GM19351 (cell line): ENCODE results near the gene NKPD1.

Experiments used
- ATAC-seq: cut with Tn5 transposase; IDR thresholded peaks from one replicate; pipeline ENCODE4 v1.9.1; 2021; ENCODE audit warnings: mild to moderate bottlenecking, moderate library complexity; ENCODE audit not compliant: unreplicated experiment

NKPD1 gene

DNA sequence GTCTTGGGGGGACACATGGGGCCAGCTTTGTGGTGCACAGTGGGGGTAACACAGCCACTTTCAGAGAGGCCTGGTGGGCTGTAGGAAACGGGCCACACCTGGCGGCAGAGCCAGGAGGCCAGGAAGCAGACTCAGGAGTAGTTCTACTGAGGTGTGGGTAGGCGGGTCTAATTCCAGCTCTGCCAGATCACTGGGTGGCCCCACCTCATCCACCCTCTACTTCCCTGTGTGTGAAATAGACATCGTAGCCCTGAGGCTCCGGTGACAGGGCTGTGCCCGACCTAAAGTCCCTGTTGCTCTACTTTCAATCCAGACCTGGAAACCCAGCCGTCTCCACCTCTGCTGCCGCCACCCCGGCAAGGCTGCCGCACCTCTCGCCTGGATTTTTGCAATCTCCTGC lies 4.0 kb downstream of the NKPD1 start:
- ATAC-seq = no peak

- no peak for ATAC-seq
Measured at GRCh38 chr19:45156011-45156630, 4.7 kb downstream of the NKPD1 start.

DNA sequence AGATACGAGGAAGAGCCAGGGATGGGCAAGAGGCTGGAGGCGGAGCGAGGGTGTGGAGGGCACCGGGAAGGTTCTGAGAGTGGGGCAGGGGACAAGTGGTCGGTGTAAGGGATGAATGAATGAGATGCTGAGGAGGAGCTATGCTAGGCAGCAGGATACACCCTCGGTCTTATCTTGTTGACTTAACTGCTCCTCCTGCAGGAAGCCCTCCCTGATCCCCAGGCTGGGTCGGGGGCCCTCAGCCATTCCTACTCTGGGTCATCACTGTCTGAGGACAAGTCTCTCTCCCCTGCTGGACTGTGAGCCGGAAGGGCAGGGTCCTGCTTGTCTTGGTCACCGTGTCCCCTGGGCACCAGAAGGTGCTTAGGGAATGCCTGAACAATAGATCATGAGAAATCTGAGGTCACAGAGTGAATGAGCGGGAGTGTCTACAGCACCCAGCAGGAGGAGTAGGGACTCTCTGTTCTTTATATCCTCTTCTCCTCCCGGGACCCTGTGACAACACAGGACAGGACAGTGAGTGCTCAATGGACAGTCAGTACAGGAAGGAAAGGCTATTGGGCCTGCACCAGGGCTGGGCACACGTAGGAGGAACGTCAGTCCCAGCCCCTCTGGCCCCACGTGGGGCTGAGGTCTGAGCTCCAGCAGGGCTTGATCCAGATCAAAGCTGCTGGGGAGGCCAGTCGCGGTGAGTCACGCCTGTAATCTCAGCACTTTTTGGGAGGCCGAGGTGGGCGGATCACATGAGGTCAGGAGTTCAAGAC lies 6.5 kb downstream of the NKPD1 start:
- no peak for ATAC-seq

DNA sequence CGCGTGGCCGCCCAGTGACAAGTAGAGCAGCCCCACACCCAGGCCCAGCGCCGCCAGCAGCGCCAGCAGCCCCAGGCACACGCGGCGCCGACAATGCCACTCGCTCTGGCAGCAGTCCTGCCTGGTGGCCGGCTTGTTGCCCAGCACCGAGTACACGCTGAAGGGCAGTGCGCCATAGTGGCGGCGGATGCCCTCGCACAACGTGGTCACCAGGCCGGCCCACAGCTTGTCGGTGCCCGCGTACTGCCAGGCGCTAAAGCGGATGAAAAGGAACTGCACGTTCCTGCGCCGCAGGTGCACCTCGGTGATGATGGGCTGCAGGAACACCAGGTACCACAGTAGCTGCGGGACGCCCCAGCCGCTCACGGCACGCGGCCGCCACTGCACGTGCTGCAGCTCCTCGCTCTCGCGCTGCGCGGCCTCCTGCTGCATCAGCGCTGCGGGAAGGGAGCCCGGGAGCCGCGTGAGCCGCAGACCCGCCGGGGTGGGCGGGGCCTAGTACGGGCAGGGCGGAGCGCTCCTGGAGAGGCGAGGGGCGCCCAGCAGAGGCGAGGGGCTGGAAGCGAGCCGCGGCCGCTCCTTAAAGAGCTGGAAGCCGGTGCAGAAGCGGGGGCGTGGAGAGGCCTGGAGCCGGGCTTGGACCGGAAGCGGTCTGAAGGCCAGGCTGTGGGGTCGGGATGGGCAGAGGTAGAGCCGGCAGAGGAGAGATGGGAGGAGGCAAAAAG lies 7.3 kb downstream of the NKPD1 start:
- ATAC-seq = no peak

- ATAC-seq = no peak
Measured at GRCh38 chr19:45152504-45153338, 8.1 kb downstream of the NKPD1 start.

DNA sequence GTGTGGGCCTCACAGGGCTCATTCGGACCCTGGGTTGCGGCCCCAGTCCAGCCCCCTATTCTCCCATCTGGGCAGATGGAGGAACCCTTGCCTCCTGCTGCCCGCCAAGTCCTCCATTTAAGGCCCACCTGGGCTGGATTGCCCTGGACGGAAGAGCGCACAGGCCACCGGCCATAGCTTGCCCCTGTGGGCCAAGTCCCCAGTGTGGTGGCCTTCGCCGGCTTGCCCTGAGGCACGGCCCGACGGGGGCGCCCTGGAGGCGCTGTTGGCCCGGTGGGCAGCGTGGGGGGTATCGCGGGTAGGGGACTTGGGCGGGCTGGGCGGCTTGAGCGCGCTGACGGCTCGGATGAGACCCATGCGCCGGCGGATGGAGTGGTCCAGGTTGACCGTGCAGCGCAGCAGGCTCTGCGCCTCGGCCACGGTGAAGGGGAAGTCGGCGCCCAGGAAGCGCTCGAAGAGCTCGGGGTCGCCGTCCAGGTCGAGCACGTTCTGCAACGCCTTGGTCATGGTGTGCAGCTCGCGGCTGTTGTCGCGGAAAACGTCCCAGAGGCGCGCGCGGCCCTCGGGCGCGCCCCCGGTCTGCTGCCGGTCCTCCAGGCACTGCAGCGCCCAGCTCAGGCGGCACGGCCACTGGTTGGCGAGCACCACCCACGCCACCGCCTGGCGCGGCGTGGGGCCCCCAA lies 8.8 kb downstream of the NKPD1 start:
- no peak for ATAC-seq

DNA sequence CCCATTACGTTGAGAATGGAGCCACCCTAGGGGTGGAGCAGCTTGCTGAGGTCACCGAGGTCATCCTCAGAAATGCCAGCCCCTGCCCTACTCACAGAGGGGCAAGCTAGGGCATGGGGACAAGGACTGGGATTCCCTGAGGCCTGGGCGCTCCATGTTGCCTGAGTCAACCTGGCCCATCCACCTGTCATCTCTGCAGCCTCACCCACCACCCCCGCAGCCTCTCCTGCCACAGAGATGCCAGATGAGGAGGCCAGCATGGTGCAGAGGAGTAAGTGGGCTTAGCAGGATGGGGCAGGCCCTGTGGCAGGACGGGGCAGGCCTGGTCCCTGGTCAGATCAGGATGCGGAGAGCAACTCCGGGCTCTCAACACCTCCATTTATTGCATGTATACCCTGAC lies 9.5 kb downstream of the NKPD1 start:
- no peak for ATAC-seq

GRCh38 chr19:45150751-45151281 lies 10.0 kb downstream of the NKPD1 start:
- ATAC-seq = no peak

GRCh38 chr19:45150180-45150579 lies 10.6 kb downstream of the NKPD1 start:
- no peak for ATAC-seq

GRCh38 chr19:45149129-45149528 lies 11.7 kb downstream of the NKPD1 start:
- no peak for ATAC-seq

- ATAC-seq = no peak
Measured at GRCh38 chr19:45147835-45148676, 12.7 kb downstream of the NKPD1 start.

- ATAC-seq = no peak
Measured at GRCh38 chr19:45146741-45147205, 14.0 kb downstream of the NKPD1 start.

- no peak for ATAC-seq
Measured at GRCh38 chr19:45146251-45146650, 14.5 kb downstream of the NKPD1 start.

DNA sequence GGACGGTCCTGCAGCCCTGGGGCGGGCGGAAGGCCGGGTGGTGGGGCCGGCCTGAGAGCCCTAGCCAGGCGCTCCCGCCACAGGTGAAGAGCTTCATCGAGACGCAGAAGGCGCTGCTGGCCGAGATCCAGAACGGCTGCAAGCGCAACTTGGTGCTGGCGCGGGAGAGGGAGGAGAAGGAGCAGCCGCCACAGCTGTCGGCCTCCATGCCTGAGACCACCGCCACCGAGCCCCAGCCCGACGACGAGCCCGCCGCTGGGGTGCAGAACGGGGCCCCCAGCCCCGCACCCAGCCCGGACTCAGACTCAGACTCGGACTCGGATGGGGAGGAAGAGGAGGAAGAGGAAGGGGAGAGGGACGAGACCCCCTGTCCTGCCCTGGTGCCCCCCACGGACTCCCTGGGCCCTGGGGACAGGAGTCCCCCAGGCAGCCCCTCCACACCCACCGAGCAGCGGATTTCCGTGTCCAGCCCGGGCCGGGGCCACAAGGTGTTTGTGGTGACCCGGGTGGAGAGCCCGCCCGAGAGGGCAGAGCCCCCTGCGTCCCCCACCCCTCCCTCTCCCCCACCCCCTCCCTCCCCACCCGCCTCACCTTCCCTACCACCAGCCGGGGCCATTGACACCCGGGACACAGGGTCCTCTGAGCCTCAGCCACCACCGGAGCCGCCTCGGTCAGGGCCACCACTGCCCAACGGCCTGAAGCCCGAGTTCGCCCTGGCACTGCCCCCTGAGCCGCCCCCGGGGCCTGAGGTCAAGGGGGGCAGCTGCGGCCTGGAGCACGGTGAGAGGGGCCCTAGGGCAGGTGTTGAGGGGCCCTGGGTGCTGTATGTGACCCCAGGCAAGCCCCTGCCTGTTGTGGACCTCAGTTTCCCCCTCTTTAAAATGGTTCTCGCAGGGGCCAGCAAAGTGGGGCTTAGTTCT lies 15.3 kb downstream of the NKPD1 start:
- ATAC-seq = no peak

- ATAC-seq = no peak
Measured at GRCh38 chr19:45144431-45145269, 16.1 kb downstream of the NKPD1 start.

DNA sequence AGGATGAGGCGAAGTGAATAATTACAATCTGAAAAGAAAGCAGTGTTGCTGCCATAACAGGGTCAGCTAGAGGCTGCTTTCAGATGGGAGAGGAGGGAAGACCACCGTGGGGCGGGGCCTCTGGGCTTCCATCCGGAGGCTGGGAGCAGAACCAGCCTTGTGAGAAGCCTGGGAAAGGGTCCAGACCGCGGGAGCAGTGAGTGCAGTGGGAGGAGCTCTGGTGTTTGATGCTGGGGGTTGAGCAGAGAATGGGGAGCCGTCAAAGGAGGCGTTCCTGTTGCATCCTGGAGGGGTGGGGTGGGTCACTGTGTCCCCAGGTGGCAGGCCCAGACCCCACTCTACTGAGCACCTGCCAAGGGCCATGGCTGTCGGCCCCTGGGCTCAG lies 18.1 kb downstream of the NKPD1 start:
- ATAC-seq = no peak

- ATAC-seq = no peak
Measured at GRCh38 chr19:45142016-45142725, 18.6 kb downstream of the NKPD1 start.
